OCI-LY3 (cell line): ENCODE data around the gene TOPORS.

Source experiments
- EZH2phosphoT487 ChIP-seq: fragments of 200-600 bp; shearing (Covaris generic); IDR thresholded peaks from 2 replicates; pipeline ENCODE4 v1.6.1; 2018; ENCODE audit warnings: antibody characterized with exemption, mixed run types, low read depth
- TF ChIP-seq, protein P1 (sequence below): fragments of 200-600, 300-600 bp; sonication (generic); IDR thresholded peaks from 2 replicates; pipeline ENCODE4 v1.5.1; 2014; ENCODE audit warnings: antibody characterized with exemption, low read length, low read depth

DNA sequence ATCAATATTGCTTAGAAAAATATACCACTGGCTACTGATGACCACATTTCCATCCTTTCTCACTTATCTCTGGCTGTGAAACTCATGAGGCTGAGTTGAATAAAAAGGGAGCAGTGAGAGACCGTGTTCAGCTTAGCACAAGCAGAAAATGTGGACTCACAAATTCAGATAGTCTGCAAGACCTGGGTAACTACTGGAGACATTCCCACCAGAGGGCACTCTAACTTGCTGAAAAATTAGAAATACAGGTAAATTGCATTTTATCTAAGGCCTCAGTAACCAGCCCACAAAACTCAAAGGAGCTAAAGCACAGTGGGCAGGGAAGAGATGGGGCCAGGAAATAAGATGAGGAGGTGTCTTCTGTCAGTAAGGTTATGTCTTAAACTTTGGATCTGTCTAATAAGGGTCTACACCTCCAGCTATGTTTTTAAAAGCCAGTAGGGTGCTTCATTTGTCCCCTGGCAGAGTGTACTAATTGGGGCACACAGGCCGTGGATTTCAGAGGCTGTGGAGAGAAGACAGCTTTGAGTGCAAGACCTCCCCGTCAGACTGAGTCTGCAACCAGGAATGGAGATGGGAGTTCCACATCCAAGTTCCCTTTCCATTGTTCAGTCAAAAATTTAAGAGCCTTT is 29.2 kb upstream of the TOPORS start:
- TF ChIP-seq, protein P1, sequence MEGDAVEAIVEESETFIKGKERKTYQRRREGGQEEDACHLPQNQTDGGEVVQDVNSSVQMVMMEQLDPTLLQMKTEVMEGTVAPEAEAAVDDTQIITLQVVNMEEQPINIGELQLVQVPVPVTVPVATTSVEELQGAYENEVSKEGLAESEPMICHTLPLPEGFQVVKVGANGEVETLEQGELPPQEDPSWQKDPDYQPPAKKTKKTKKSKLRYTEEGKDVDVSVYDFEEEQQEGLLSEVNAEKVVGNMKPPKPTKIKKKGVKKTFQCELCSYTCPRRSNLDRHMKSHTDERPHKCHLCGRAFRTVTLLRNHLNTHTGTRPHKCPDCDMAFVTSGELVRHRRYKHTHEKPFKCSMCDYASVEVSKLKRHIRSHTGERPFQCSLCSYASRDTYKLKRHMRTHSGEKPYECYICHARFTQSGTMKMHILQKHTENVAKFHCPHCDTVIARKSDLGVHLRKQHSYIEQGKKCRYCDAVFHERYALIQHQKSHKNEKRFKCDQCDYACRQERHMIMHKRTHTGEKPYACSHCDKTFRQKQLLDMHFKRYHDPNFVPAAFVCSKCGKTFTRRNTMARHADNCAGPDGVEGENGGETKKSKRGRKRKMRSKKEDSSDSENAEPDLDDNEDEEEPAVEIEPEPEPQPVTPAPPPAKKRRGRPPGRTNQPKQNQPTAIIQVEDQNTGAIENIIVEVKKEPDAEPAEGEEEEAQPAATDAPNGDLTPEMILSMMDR = peak; percentile 87
- no peak for TF ChIP-seq EZH2phosphoT487
